ENCODE results near the gene DUSP7.

DUSP7 gene, protein sequence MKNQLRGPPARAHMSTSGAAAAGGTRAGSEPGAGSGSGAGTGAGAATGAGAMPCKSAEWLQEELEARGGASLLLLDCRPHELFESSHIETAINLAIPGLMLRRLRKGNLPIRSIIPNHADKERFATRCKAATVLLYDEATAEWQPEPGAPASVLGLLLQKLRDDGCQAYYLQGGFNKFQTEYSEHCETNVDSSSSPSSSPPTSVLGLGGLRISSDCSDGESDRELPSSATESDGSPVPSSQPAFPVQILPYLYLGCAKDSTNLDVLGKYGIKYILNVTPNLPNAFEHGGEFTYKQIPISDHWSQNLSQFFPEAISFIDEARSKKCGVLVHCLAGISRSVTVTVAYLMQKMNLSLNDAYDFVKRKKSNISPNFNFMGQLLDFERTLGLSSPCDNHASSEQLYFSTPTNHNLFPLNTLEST

DNA sequence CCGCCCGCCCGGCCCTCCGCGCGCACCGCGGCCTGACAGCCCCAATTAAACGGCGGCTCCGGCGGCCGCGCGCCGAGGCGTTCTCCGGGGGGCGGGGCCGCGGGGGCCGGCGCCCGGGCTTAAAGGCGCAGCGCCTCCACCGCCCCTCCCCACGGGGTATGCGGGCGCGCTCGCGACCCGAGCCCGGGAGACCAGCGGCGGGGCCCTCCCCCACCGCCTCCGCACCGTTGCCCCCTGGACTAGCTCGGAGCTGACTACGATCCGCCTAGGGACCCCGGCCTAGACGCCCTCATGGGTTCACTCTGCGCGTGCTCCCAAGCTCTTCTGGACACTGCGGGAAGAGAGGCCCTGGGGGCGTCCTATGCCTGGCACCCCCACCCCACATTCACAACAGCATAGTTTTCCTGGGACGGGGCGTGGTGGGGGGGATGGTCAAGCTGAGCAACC is at the start of gene DUSP7:
DUSP7 (minus strand) TSS at position 51 of the 447 bp plus-strand sequence. CDS start 205 bp downstream, outside the sequence.
- ChIA-PET CTCF (interaction anchor here (0.5 to 2.0 kb wide), 8 partner anchors 15 to 1776 kb away, joined by 3 to 12 read pairs (median 3); no protein-coding TSS in a partner anchor), POLR2A (interaction anchor here (0.7 to 2.6 kb wide), 10 partner anchors 10 to 275 kb away, joined by 3 to 21 read pairs (median 4); partner anchors contain the start of genes ABHD14B, PARP3, POC1A and RPL29)
- peak; percentile 71 for DNase-seq (ENCODE audit: extremely low spot score)
- no peak for TF ChIP-seq SP1 (IDR thresholded peaks at IDR 0.05)
- 0 out of 2 replicates have a peak, but pooled peaks have one; percentile 45 for TF ChIP-seq FOXM1 (IDR thresholded peaks at IDR 0.05; ENCODE audit: borderline replicate concordance)
- no peak for TF ChIP-seq TARDBP (IDR thresholded peaks at IDR 0.05)
- TF ChIP-seq BHLHE40 (IDR thresholded peaks at IDR 0.05; ENCODE audit: borderline replicate concordance): no peak
- no peak for TF ChIP-seq ZNF384 (IDR thresholded peaks at IDR 0.05)
- TF ChIP-seq HDGF (IDR thresholded peaks at IDR 0.05; ENCODE audit: borderline replicate concordance): no peak

GRCh38 chr3:52104684-52105640 is 48.6 kb upstream of the DUSP7 start:
- POLR2A ChIA-PET: no interaction called here
- no peak for TF ChIP-seq SP1 (IDR thresholded peaks at IDR 0.05)
- no peak for TF ChIP-seq ARNT (IDR thresholded peaks at IDR 0.05)
- no peak for TF ChIP-seq FOXA1 (IDR thresholded peaks at IDR 0.05)
- no peak for TF ChIP-seq FOXK2 (IDR thresholded peaks at IDR 0.05)
- no peak for TF ChIP-seq BHLHE40 (IDR thresholded peaks at IDR 0.05; ENCODE audit: borderline replicate concordance)
- no peak for TF ChIP-seq NFRKB (IDR thresholded peaks at IDR 0.05)
- TF ChIP-seq ELF4 (IDR thresholded peaks at IDR 0.05): no peak
- TF ChIP-seq PKNOX1 (IDR thresholded peaks at IDR 0.05): no peak
- TF ChIP-seq FOXM1 (IDR thresholded peaks at IDR 0.05; ENCODE audit: borderline replicate concordance): no peak
- TF ChIP-seq CTBP1 (IDR thresholded peaks at IDR 0.05; ENCODE audit: borderline replicate concordance): no peak
- TF ChIP-seq L3MBTL2 (conservative IDR thresholded peaks at IDR 0.05): no peak
- DNase-seq (ENCODE audit: extremely low spot score): no peak
- CTCF ChIA-PET: no interaction called here

- no peak for TF ChIP-seq BHLHE40 (IDR thresholded peaks at IDR 0.05; ENCODE audit: borderline replicate concordance)
- TF ChIP-seq FOXK2 (IDR thresholded peaks at IDR 0.05): no peak
- CTCF ChIA-PET: no interaction called here
- DNase-seq (ENCODE audit: extremely low spot score): no peak
- POLR2A ChIA-PET: no interaction called here
Measured at GRCh38 chr3:52102934-52103333, 46.6 kb upstream of the DUSP7 start.

DNA sequence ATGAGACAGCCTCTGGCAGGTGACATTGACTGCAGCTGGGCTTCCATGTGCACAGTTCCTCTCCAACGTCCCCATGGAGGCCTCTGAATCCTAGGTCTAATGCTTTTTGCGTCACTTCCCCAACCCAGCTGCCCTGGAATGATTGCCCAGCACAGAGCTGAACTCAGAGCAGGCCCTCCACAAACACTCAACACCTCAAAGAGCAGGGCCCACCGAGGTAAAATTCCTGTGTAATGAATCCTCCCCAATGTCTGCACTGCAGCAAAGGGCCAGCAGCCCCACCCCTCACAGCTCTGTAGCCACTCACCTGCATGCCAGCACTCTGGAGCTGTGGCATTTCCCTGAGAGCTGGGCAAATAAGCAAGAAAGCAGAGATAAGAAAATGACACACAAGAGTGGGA is 42.6 kb upstream of the DUSP7 start:
- ChIA-PET CTCF (no interaction called here), POLR2A (interaction anchor here (1.1 kb wide), 1 partner anchor 249 kb away, joined by 3 read pairs; no protein-coding TSS in a partner anchor)
- DNase-seq (ENCODE audit: extremely low spot score): no peak
- TF ChIP-seq ELF4 (IDR thresholded peaks at IDR 0.05): no peak
- TF ChIP-seq BHLHE40 (IDR thresholded peaks at IDR 0.05; ENCODE audit: borderline replicate concordance): no peak
- no peak for TF ChIP-seq ZNF384 (IDR thresholded peaks at IDR 0.05)
- no peak for TF ChIP-seq PKNOX1 (IDR thresholded peaks at IDR 0.05)
- TF ChIP-seq FOXA1 (IDR thresholded peaks at IDR 0.05): no peak
- TF ChIP-seq ARNT (IDR thresholded peaks at IDR 0.05): no peak
- TF ChIP-seq FOXK2 (IDR thresholded peaks at IDR 0.05): no peak
- no peak for TF ChIP-seq FOXM1 (IDR thresholded peaks at IDR 0.05; ENCODE audit: borderline replicate concordance)
- no peak for TF ChIP-seq TARDBP (IDR thresholded peaks at IDR 0.05)
- no peak for TF ChIP-seq SUZ12 (IDR thresholded peaks at IDR 0.05)
- no peak for TF ChIP-seq CTBP1 (IDR thresholded peaks at IDR 0.05; ENCODE audit: borderline replicate concordance)
- TF ChIP-seq LEF1 (IDR thresholded peaks at IDR 0.05; ENCODE audit: borderline replicate concordance): no peak
- no peak for TF ChIP-seq HDGF (IDR thresholded peaks at IDR 0.05; ENCODE audit: borderline replicate concordance)

DNA sequence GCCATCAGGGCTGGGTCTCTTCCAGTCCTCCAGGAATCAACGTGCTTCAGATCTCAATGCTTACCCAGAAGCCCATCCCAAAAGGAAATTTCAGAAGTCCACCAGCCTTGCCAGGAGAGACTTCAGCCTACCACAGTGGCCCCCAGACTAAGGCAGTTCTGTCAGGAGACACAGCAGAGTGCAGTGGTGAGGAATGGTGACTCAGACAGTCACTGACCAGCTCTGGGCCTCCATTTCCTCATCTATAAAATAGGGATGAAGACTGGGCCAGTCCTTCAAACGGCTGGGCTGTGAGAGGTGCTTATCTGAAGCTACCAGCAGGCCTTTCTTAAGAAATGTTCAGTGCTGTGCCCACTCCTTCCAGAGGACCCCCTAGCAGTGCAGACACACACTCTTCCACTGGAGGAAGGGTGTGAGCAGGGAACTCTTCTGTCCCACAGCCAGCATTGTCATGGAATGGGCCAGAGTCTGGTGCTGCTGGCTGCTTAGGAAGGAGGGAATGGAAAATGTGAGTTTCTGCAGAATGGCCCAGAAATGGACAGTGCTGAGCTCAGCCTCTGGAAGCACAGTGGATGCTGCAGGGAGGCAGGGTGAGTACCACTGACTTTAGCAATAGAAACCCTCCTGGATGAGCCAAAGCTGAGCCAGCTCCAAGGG is 41.6 kb upstream of the DUSP7 start:
- no peak for DNase-seq (ENCODE audit: extremely low spot score)
- ChIA-PET CTCF (no interaction called here), POLR2A (no interaction called here)
- TF ChIP-seq ARNT (IDR thresholded peaks at IDR 0.05): no peak
- no peak for TF ChIP-seq NFRKB (IDR thresholded peaks at IDR 0.05)
- no peak for TF ChIP-seq ZNF384 (IDR thresholded peaks at IDR 0.05)
- no peak for TF ChIP-seq TARDBP (IDR thresholded peaks at IDR 0.05)
- TF ChIP-seq SP1 (IDR thresholded peaks at IDR 0.05): no peak
- no peak for TF ChIP-seq FOXK2 (IDR thresholded peaks at IDR 0.05)
- no peak for TF ChIP-seq L3MBTL2 (conservative IDR thresholded peaks at IDR 0.05)
- TF ChIP-seq PKNOX1 (IDR thresholded peaks at IDR 0.05): no peak
